Measurements from ENCODE around the gene NDUFA7.
"Not testable (repeated sequence)": the region's sequence is repeated elsewhere in the genome, so short reads cannot be mapped to it uniquely, and the experiment has no call there.

DNA sequence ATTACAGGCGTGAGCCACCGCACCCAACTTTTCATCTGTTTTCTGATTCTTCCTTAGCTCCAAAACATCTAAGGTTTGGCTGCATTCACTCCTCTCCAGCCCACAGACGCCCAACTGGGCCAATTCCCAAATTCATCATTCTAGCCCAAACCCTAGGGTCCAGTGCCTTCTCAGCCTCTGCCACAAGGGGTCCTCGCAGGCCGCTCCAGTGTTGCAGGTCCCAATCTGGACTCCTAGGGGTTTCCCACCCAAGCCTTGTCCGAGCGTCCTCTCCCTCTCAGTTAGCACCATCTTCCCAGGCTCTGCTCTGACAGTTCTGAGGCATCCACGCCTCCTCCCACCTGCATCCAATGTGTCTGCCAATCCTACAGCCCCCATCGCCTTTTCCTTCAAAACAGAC lies 29.8 kb downstream of the NDUFA7 start:
- not testable (repeated sequence) for TF ChIP-seq EZH2 (IDR thresholded peaks at IDR 0.05; ENCODE audit: borderline replicate concordance, insufficient read depth, low read length, poor library complexity, severe bottlenecking); EP300 (conservative IDR thresholded peaks at IDR 0.05; ENCODE audit: poor library complexity, severe bottlenecking); POLR2AphosphoS5 (IDR thresholded peaks at IDR 0.05); TAF1 (IDR thresholded peaks at IDR 0.05; ENCODE audit: low read depth)
- TF ChIP-seq, protein P1, sequence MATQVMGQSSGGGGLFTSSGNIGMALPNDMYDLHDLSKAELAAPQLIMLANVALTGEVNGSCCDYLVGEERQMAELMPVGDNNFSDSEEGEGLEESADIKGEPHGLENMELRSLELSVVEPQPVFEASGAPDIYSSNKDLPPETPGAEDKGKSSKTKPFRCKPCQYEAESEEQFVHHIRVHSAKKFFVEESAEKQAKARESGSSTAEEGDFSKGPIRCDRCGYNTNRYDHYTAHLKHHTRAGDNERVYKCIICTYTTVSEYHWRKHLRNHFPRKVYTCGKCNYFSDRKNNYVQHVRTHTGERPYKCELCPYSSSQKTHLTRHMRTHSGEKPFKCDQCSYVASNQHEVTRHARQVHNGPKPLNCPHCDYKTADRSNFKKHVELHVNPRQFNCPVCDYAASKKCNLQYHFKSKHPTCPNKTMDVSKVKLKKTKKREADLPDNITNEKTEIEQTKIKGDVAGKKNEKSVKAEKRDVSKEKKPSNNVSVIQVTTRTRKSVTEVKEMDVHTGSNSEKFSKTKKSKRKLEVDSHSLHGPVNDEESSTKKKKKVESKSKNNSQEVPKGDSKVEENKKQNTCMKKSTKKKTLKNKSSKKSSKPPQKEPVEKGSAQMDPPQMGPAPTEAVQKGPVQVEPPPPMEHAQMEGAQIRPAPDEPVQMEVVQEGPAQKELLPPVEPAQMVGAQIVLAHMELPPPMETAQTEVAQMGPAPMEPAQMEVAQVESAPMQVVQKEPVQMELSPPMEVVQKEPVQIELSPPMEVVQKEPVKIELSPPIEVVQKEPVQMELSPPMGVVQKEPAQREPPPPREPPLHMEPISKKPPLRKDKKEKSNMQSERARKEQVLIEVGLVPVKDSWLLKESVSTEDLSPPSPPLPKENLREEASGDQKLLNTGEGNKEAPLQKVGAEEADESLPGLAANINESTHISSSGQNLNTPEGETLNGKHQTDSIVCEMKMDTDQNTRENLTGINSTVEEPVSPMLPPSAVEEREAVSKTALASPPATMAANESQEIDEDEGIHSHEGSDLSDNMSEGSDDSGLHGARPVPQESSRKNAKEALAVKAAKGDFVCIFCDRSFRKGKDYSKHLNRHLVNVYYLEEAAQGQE (IDR thresholded peaks at IDR 0.05; ENCODE audit: borderline replicate concordance): not testable (repeated sequence)
- TF ChIP-seq, protein P2, sequence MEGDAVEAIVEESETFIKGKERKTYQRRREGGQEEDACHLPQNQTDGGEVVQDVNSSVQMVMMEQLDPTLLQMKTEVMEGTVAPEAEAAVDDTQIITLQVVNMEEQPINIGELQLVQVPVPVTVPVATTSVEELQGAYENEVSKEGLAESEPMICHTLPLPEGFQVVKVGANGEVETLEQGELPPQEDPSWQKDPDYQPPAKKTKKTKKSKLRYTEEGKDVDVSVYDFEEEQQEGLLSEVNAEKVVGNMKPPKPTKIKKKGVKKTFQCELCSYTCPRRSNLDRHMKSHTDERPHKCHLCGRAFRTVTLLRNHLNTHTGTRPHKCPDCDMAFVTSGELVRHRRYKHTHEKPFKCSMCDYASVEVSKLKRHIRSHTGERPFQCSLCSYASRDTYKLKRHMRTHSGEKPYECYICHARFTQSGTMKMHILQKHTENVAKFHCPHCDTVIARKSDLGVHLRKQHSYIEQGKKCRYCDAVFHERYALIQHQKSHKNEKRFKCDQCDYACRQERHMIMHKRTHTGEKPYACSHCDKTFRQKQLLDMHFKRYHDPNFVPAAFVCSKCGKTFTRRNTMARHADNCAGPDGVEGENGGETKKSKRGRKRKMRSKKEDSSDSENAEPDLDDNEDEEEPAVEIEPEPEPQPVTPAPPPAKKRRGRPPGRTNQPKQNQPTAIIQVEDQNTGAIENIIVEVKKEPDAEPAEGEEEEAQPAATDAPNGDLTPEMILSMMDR (IDR thresholded peaks at IDR 0.05; ENCODE audit: poor library complexity, severe bottlenecking): not testable (repeated sequence)
